IPS-NIHi11 (cell line): ENCODE data around the gene MYO7A.

ENCODE experiments used
- DNase-seq: peaks from one replicate; pipeline ENCODE4 v3.0.0; 2012; ENCODE audit warnings: mixed read lengths, low spot score

MYO7A gene

GRCh38 chr11:77127920-77128691 is at the start of gene MYO7A:
MYO7A (plus strand) TSS chr11:77128246; CDS start chr11:77130635, 2,389 bp downstream.
- DNase-seq = peak; percentile 76

- DNase-seq = no peak
These were observed 48.4 kb upstream of the MYO7A start for GRCh38 chr11:77079666-77080065.

- no peak for DNase-seq
These were observed 47.3 kb upstream of the MYO7A start for GRCh38 chr11:77080643-77081210.

- no peak for DNase-seq
These were observed 46.6 kb upstream of the MYO7A start for GRCh38 chr11:77081381-77081851.

- DNase-seq = no peak
These were observed 45.8 kb upstream of the MYO7A start for GRCh38 chr11:77081976-77082836.

- no peak for DNase-seq
These were observed 45.0 kb upstream of the MYO7A start for GRCh38 chr11:77082838-77083565.

GRCh38 chr11:77083566-77084245 is 44.3 kb upstream of the MYO7A start:
- DNase-seq = no peak

GRCh38 chr11:77084581-77085191 is 43.4 kb upstream of the MYO7A start:
- DNase-seq = no peak

GRCh38 chr11:77085652-77086051 is 42.4 kb upstream of the MYO7A start:
- DNase-seq = no peak

GRCh38 chr11:77086521-77087472 is 41.2 kb upstream of the MYO7A start:
- DNase-seq = no peak

- DNase-seq = no peak
These were observed 40.3 kb upstream of the MYO7A start for GRCh38 chr11:77087723-77088225.

GRCh38 chr11:77088236-77089003 is 39.6 kb upstream of the MYO7A start:
- DNase-seq = no peak

- no peak for DNase-seq
These were observed 39.0 kb upstream of the MYO7A start for GRCh38 chr11:77089004-77089545.

GRCh38 chr11:77090046-77090372 is 38.0 kb upstream of the MYO7A start:
- no peak for DNase-seq

- DNase-seq = no peak
These were observed 37.5 kb upstream of the MYO7A start for GRCh38 chr11:77090373-77091111.

- DNase-seq = peak; percentile 95
These were observed 36.7 kb upstream of the MYO7A start for GRCh38 chr11:77091146-77091940.

GRCh38 chr11:77092382-77092781 is 35.7 kb upstream of the MYO7A start:
- no peak for DNase-seq
